HepG2 (cell line): ENCODE data around the gene NIPSNAP3A. TPM values are rescaled to one million over a fixed set of nuclear protein-coding genes. Genes with fewer than 3 reads are reported as not detected.
"Not testable (repeated sequence)": the region's sequence is repeated elsewhere in the genome, so short reads cannot be mapped to it uniquely, and the experiment has no call there.

Experiments used
- ATAC-seq: fragments of 200-7000 bp; cut with Tn5 transposase; 3 replicates; pipeline ENCODE4 v1.9.1; 2020; ENCODE audit warnings: mild to moderate bottlenecking, moderate library complexity
- BruUV-seq: library from RNA; stranded (reverse); fragments of 400-500 nt; replicated peaks from 2 replicates; lab custom pipeline; 2021; lab: Mats Ljungman, UMichigan
- CTCF ChIA-PET: fragments of 300-600 bp; formaldehyde crosslinking; extraction: SDS; loops from one replicate; lab custom pipeline; 2021; ENCODE audit warnings: low total read pairs, inconsistent platforms, low intra/inter-chr PET ratio; lab: Yijun Ruan, JAX
- POLR2A ChIA-PET: fragments of 350-600 bp; sonication (Branson Sonifier 250); formaldehyde crosslinking; loops from one replicate; lab custom pipeline; 2020; ENCODE audit warnings: antibody characterized with exemption, inconsistent platforms; lab: Yijun Ruan, JAX
- DNase-seq: peaks from one replicate; pipeline ENCODE4 v3.0.0-alpha.2; 2015; ENCODE audit warnings: low spot score
- FAIRE-seq: peaks from 3 replicates; lab custom pipeline; 2011; peaks lifted over from hg19 to GRCh38; lab: Jason Lieb, UNC
- H2AFZ ChIP-seq: one replicate; pipeline ENCODE4 v1.6.1; 2011; ENCODE audit warnings: low read length, inconsistent platforms
- H3K27ac ChIP-seq: fragments of 300-600 bp; 3 replicates; pipeline ENCODE4 v1.8.0; 2011; ENCODE audit warnings: mixed run types, mild to moderate bottlenecking, mixed read lengths, low read length, inconsistent platforms; ENCODE audit not compliant: insufficient read depth; ENCODE audit errors: extremely low read length
- H3K27me3 ChIP-seq, 2 experiments: fragments of 200-600 bp in 1 of 2; 2 replicates in 1 of 2; 3 replicates in 1 of 2; pipeline versions ENCODE4 v1.6.0 to v1.8.0; 2011; ENCODE audit warnings: low read length in 2 of 2, mild to moderate bottlenecking in 2 of 2, moderate library complexity in 2 of 2, inconsistent platforms in 1 of 2; ENCODE audit not compliant: insufficient read depth in 2 of 2, control insufficient read depth in 1 of 2
- H3K36me3 ChIP-seq, 2 experiments: fragments of 200-600 bp in 1 of 2; replicated peaks in 1 of 2; 2 replicates in 1 of 2; 3 replicates in 1 of 2; pipeline versions ENCODE4 v1.5.1 to v1.8.0; 2011; ENCODE audit warnings: low read length in 2 of 2, inconsistent platforms in 1 of 2; ENCODE audit not compliant: insufficient read depth in 2 of 2, control insufficient read depth in 1 of 2
- H3K4me1 ChIP-seq: 2 replicates; pipeline ENCODE4 v1.5.1; 2012; ENCODE audit warnings: low read length, inconsistent platforms; ENCODE audit not compliant: insufficient read depth
- H3K4me2 ChIP-seq: 2 replicates; pipeline ENCODE4 v1.6.0; 2011; ENCODE audit warnings: low read depth, low read length, inconsistent platforms
- H3K4me3 ChIP-seq, 3 experiments: fragments of 200-600 bp in 1 of 3; sonication (generic), shearing (Covaris generic) in 1 of 3; replicated peaks in 1 of 3; 2 replicates each; pipeline ENCODE4 v1.5.1; 2011 to 2016; ENCODE audit warnings: low read length in 3 of 3, inconsistent platforms in 2 of 3, low read depth in 2 of 3, mild to moderate bottlenecking in 2 of 3, control low read depth in 1 of 3, mixed read lengths in 1 of 3; ENCODE audit not compliant: insufficient read depth in 1 of 3
- H3K79me2 ChIP-seq: one replicate; pipeline ENCODE4 v1.6.1; 2011; ENCODE audit warnings: low read length, inconsistent platforms; ENCODE audit not compliant: insufficient read depth
- H3K9ac ChIP-seq: 2 replicates; pipeline ENCODE4 v1.6.0; 2011; ENCODE audit warnings: mild to moderate bottlenecking, low read depth, low read length, inconsistent platforms; ENCODE audit not compliant: insufficient read depth
- H3K9me3 ChIP-seq: 2 replicates; pipeline ENCODE4 v1.5.1; 2012; ENCODE audit warnings: mild to moderate bottlenecking, low read length
- H4K20me1 ChIP-seq: 2 replicates; pipeline ENCODE4 v1.6.0; 2011; ENCODE audit warnings: inconsistent platforms, mild to moderate bottlenecking, low read length, moderate library complexity; ENCODE audit not compliant: insufficient read depth
- ARID2 ChIP-seq: sonication (generic); formaldehyde crosslinking; IDR thresholded peaks from 2 replicates; pipeline ENCODE4 v1.8.1; 2022; ENCODE audit warnings: mild to moderate bottlenecking, missing genetic modification reagents, borderline replicate concordance
- ATF3 ChIP-seq: sonication (generic); formaldehyde crosslinking; IDR thresholded peaks from 2 replicates; pipeline ENCODE4 v1.4.0; 2020; ENCODE audit warnings: missing genetic modification reagents
- CBX1 ChIP-seq: IDR thresholded peaks from one replicate; pipeline ENCODE4 v1.6.1; 2016; ENCODE audit warnings: antibody characterized with exemption, low read depth
- ETV5 ChIP-seq: IDR thresholded peaks from 2 replicates; pipeline ENCODE4 v1.6.1; 2018; ENCODE audit warnings: missing biosample characterization, missing genetic modification reagents, inconsistent platforms, borderline replicate concordance
- HINFP ChIP-seq: sonication (generic); formaldehyde crosslinking; IDR thresholded peaks from 2 replicates; pipeline ENCODE4 v1.4.0; 2020; ENCODE audit warnings: low read depth, mild to moderate bottlenecking, missing genetic modification reagents
- MAFK ChIP-seq, 2 experiments: IDR thresholded peaks in 1 of 2; conservative IDR thresholded peaks in 1 of 2; 2 replicates each; pipeline ENCODE4 v1.6.1; 2011; ENCODE audit warnings: improper control_type of control experiment in 2 of 2, low read length in 2 of 2
- MTA3 ChIP-seq: sonication (generic); formaldehyde crosslinking; IDR thresholded peaks from 2 replicates; pipeline ENCODE4 v1.4.0; 2020; ENCODE audit warnings: missing genetic modification reagents
- PTBP1 ChIP-seq: fragments of 200-400 bp; formaldehyde crosslinking; IDR thresholded peaks from 2 replicates; pipeline ENCODE4 v1.6.1; 2018; ENCODE audit warnings: low read length, low read depth; ENCODE audit not compliant: poor library complexity, severe bottlenecking
- RELA ChIP-seq: sonication (generic); formaldehyde crosslinking; IDR thresholded peaks from 2 replicates; pipeline ENCODE4 v1.4.0; 2020; ENCODE audit warnings: missing genetic modification reagents
- SMYD3 ChIP-seq: sonication (generic); formaldehyde crosslinking; IDR thresholded peaks from 2 replicates; pipeline ENCODE4 v1.8.1; 2023; ENCODE audit warnings: mild to moderate bottlenecking, missing genetic modification reagents
- TCF7 ChIP-seq: sonication (generic); IDR thresholded peaks from 2 replicates; pipeline ENCODE4 v1.6.1; 2016; ENCODE audit warnings: antibody characterized with exemption, low read depth
- ZNF17 ChIP-seq: sonication (generic); formaldehyde crosslinking; IDR thresholded peaks from 2 replicates; pipeline ENCODE4 v1.5.0; 2020; ENCODE audit warnings: mild to moderate bottlenecking, missing genetic modification reagents
- ZNF382 ChIP-seq: sonication (generic); formaldehyde crosslinking; IDR thresholded peaks from 2 replicates; pipeline ENCODE4 v1.5.0; 2020; ENCODE audit warnings: missing genetic modification reagents, mild to moderate bottlenecking, borderline replicate concordance
- ZNF577 ChIP-seq: sonication (generic); formaldehyde crosslinking; IDR thresholded peaks from 2 replicates; pipeline ENCODE4 v1.4.0; 2020; ENCODE audit warnings: mild to moderate bottlenecking, low read depth, missing genetic modification reagents, borderline replicate concordance
- ZNF724P ChIP-seq: sonication (generic); formaldehyde crosslinking; IDR thresholded peaks from 2 replicates; pipeline ENCODE4 v1.8.0; 2022; ENCODE audit warnings: missing genetic modification reagents, borderline replicate concordance
- ZNF766 ChIP-seq: sonication (generic); formaldehyde crosslinking; IDR thresholded peaks from 2 replicates; pipeline ENCODE4 v1.5.0; 2020; ENCODE audit warnings: missing genetic modification reagents, borderline replicate concordance
- ZSCAN29 ChIP-seq: sonication (generic); formaldehyde crosslinking; conservative IDR thresholded peaks from 2 replicates; pipeline ENCODE4 v1.4.0; 2020; ENCODE audit warnings: mild to moderate bottlenecking, missing genetic modification reagents
- ZZZ3 ChIP-seq: sonication (generic); formaldehyde crosslinking; IDR thresholded peaks from 2 replicates; pipeline ENCODE4 v1.4.0; 2020; ENCODE audit warnings: missing genetic modification reagents, mild to moderate bottlenecking, borderline replicate concordance
- WGBS: methylation state at CpG from one replicate; pipeline ENCODE4 v1.1.6; 2017; ENCODE audit warnings: low lambda C conversion rate; 5-methylcytosine and 5-hydroxymethylcytosine counted together
- in situ Hi-C: cut with HindIII; loops from 2 replicates; pipeline ENCODE4 v1.10.0; 2017; ENCODE audit warnings: low pct_unique_long_range_greater_than_20kb; ENCODE audit not compliant: extremely low pct_ligation_motif_present
- intact Hi-C: fragments of 100-400 bp; cut with micrococcal nuclease; formaldehyde crosslinking; loops from one replicate; pipeline ENCODE4 v1.10.0; 2022; ENCODE audit not compliant: unreplicated experiment
- polyA plus RNA-seq, 8 experiments: library from polyadenylated mRNA; depleted of rRNA in 3 of 8; stranded (reverse) in 7 of 8; unstranded in 1 of 8; fragments of >200 nt; fragmentation: Illumina TruSeq in 4 of 8; extraction: Trizol in 4 of 8; gene quantifications; 2 replicates each; pipeline versions ENCODE4 v1.2.1 to v1.2.3, GENCODE V29; 2011 to 2016; ENCODE audit warnings: low read depth in 4 of 8, missing spikeins in 1 of 8, mixed read lengths in 1 of 8; ENCODE audit not compliant: insufficient read depth in 1 of 8
- total RNA-seq, 5 experiments: library from RNA; depleted of rRNA; stranded (reverse); fragments of >200 nt; fragmentation: Illumina TruSeq; extraction: Trizol; gene quantifications; 2 replicates each; pipeline ENCODE4 v1.2.3, GENCODE V29; 2016; ENCODE audit warnings: low read depth in 1 of 5
- TF ChIP-seq, protein P1 (sequence below): IDR thresholded peaks from 2 replicates; pipeline ENCODE4 v1.6.1; 2012; ENCODE audit warnings: low read depth, low read length, improper control_type of control experiment

The NIPSNAP3A gene
- total and polyA plus RNA-seq, 2 of the 13 experiments (the other 11 are each of a cell fraction or from before 2014, with no cell fraction given), result 13.7 to 14.6 TPM

DNA sequence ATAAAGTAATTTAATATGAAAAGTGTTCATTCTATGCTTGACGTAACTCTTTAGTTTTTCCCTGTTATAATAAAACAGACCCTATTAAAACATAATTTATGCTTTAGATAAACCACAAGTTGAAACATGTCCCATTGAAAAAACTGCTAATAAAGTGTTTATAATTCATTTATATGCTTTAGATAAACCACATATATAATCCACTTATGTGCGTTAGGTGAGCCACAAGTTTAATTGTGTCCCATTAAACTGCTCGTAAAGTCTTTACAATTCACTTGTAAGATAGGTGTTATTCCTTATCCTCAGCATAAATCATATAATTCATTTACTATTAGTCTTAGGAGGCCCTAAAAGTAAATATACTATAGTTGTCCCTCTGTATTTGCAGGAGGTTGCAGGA, 20.0 kb downstream of the NIPSNAP3A start:
- Histone ChIP-seq H3K79me2 (no peaks in the 10 kb centered on the region), H3K4me2 (no peak overlapping the region), H3K27ac (no peak overlapping the region), H3K9ac (no peak overlapping the region), H4K20me1 (no peaks in the 10 kb centered on the region), H3K4me3 (no peak overlapping the region), H3K4me1 (peaks cover 19% of the 10 kb centered on the region), H3K9me3 (no peaks in the 10 kb centered on the region), H2AFZ (no peak overlapping the region), H3K27me3 (no peaks in the 10 kb centered on the region; a peak in 1 of 5 replicates), H3K36me3 (no peaks in the 10 kb centered on the region)
- ATAC-seq (no peak), FAIRE-seq (no peak), DNase-seq (no peak)
- no peak for TF ChIP-seq ETV5
- TF ChIP-seq SMYD3, result no peak
- no peak for TF ChIP-seq ARID2 (CRISPR knock-in tag)
- no peak for TF ChIP-seq ZNF766 (CRISPR knock-in tag)
- TF ChIP-seq, protein P1, sequence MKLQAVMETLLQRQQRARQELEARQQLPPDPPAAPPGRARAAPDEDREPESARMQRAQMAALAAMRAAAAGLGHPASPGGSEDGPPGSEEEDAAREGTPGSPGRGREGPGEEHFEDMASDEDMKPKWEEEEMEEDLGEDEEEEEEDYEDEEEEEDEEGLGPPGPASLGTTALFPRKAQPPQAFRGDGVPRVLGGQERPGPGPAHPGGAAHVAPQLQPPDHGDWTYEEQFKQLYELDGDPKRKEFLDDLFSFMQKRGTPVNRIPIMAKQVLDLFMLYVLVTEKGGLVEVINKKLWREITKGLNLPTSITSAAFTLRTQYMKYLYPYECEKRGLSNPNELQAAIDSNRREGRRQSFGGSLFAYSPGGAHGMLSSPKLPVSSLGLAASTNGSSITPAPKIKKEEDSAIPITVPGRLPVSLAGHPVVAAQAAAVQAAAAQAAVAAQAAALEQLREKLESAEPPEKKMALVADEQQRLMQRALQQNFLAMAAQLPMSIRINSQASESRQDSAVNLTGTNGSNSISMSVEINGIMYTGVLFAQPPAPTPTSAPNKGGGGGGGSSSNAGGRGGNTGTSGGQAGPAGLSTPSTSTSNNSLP, result no peak
- no peak for TF ChIP-seq ZNF382 (CRISPR knock-in tag)
- TF ChIP-seq ZNF724P, result no peak
- TF ChIP-seq TCF7, result no peak
- TF ChIP-seq PTBP1, result no peak
- TF ChIP-seq MAFK (conservative IDR thresholded peaks at IDR 0.05 in 1 of 2, IDR thresholded peaks at IDR 0.05 in 1 of 2; ENCODE audit: low read length in 2 of 2), result no peak
- TF ChIP-seq MTA3 (CRISPR knock-in tag), result no peak
- TF ChIP-seq RELA (CRISPR knock-in tag), result no peak
- TF ChIP-seq ATF3 (CRISPR knock-in tag), result no peak
- TF ChIP-seq ZSCAN29 (CRISPR knock-in tag), result no peak
- no peak for TF ChIP-seq HINFP (CRISPR knock-in tag)
- TF ChIP-seq ZNF577 (CRISPR knock-in tag), result no peak
- no peak for TF ChIP-seq CBX1
- no peak for TF ChIP-seq ZZZ3 (CRISPR knock-in tag)
- TF ChIP-seq ZNF17 (CRISPR knock-in tag), result no peak
- POLR2A ChIA-PET, result no interaction called here
- intact Hi-C loops (no loop called here), in situ Hi-C loops (no loop called here)
- CTCF ChIA-PET, result no interaction called here
- no TSS peak for BruUV-seq
- WGBS, result 93% methylated on average over 3 of the region's 3 CpGs

DNA sequence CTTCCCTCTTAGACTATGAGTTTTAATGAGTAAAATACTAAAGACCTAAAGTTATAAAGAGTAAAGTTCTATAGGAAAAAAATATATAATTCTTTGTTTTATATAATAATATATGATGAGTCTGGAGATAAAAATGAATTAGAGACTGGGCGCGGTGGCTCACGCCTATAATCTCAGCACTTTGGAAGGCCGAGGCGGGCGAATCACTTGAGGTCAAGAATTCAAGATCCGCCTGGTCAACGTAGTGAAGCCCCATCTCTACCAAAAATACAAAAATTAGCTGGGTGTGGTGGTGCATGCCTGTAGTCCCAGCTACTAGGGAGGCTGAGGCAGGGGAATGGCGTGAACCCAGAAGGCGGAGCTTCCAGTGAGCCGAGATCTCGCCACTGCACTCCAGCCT, 21.5 kb downstream of the NIPSNAP3A start:
- H2AFZ ChIP-seq, CTCF ChIA-PET, POLR2A ChIA-PET, H3K4me2 ChIP-seq, H3K27ac ChIP-seq, H3K36me3 ChIP-seq, BruUV-seq, DNase-seq, FAIRE-seq, intact Hi-C loops, H3K79me2 ChIP-seq, ATAC-seq, H4K20me1 ChIP-seq, H3K9me3 ChIP-seq, H3K4me3 ChIP-seq, H3K9ac ChIP-seq, H3K27me3 ChIP-seq, in situ Hi-C loops: not testable (repeated sequence)
- peaks cover 19% of the 10 kb centered on the region for H3K4me1 ChIP-seq
- WGBS, result 96% methylated on average over 12 of the region's 12 CpGs
